Measurements from ENCODE around the gene GPNMB. TPM values are rescaled to one million over a fixed set of nuclear protein-coding genes. Genes with fewer than 3 reads are reported as not detected.
"Not testable (repeated sequence)": the region's sequence is repeated elsewhere in the genome, so short reads cannot be mapped to it uniquely, and the experiment has no call there.

Gene GPNMB
- total RNA-seq, 1 donor from 2014 or later: 36.1 TPM

GRCh38 chr7:23308754-23309153, 62.2 kb downstream of the GPNMB start:
- peaks cover 2% of the 10 kb centered on the region for H3K36me3 ChIP-seq (ENCODE audit: control insufficient read depth, insufficient read depth, low read length)
- no peak for DNase-seq (ENCODE audit: low read depth)
- no peak overlapping the region for H3K4me3 ChIP-seq (ENCODE audit: low read depth, low read length)
- no peak for TF ChIP-seq CTCF (IDR thresholded peaks at IDR 0.05; ENCODE audit: insufficient read depth, low read length, poor library complexity, severe bottlenecking)
- no peaks in the 10 kb centered on the region for H3K27me3 ChIP-seq (ENCODE audit: control insufficient read depth, insufficient read depth, low read length)

- DNase-seq (ENCODE audit: low read depth); H3K36me3 ChIP-seq (ENCODE audit: control insufficient read depth, insufficient read depth, low read length); H3K27me3 ChIP-seq (ENCODE audit: control insufficient read depth, insufficient read depth, low read length); H3K4me3 ChIP-seq (ENCODE audit: low read depth, low read length): not testable (repeated sequence)
These were observed 65.6 kb downstream of the GPNMB start for GRCh38 chr7:23312141-23312540.

- H3K4me3 ChIP-seq (ENCODE audit: low read depth, low read length): no peak overlapping the region
- H3K36me3 ChIP-seq (ENCODE audit: control insufficient read depth, insufficient read depth, low read length): no peaks in the 10 kb centered on the region
- TF ChIP-seq CTCF (IDR thresholded peaks at IDR 0.05; ENCODE audit: insufficient read depth, low read length, poor library complexity, severe bottlenecking): no peak
- DNase-seq (ENCODE audit: low read depth): no peak
- H3K27me3 ChIP-seq (ENCODE audit: control insufficient read depth, insufficient read depth, low read length): no peaks in the 10 kb centered on the region
These were observed 68.8 kb downstream of the GPNMB start for GRCh38 chr7:23315366-23315765.

Other genes starting within 250 kb of the GPNMB start
- 20.7 and 29.9 TPM in 2 replicates for gene HYCC1, start 232.6 kb upstream of the GPNMB start, total RNA-seq
- 36.3 and 54.8 TPM in 2 replicates for gene KLHL7, start 141.0 kb upstream of the GPNMB start, total RNA-seq
- gene NUP42, start 64.7 kb upstream of the GPNMB start, total RNA-seq: 46.1 and 50.1 TPM in 2 replicates
- gene MALSU1, start 52.6 kb downstream of the GPNMB start, total RNA-seq: 50.9 and 58.5 TPM in 2 replicates
- 44.0 TPM in 2 replicates for gene IGF2BP3, start 223.7 kb downstream of the GPNMB start, total RNA-seq

Measured in kidney epithelial cell (primary cell).